Esophagus squamous epithelium (tissue), 4 donors: Measurements from ENCODE around the gene EHD2.
"Not testable (repeated sequence)": the region's sequence is repeated elsewhere in the genome, so short reads cannot be mapped to it uniquely, and the experiment has no call there.

ENCODE experiments used
- CTCF ChIP-seq, 6 experiments: fragments of 450-650 bp in 4 of 6; fragments of 200-600 bp in 2 of 6; sonication (generic) in 2 of 6; IDR thresholded peaks; one replicate each; pipeline ENCODE4 v1.5.1; 2016 to 2019; ENCODE audit warnings: antibody characterized with exemption in 6 of 6, mild to moderate bottlenecking in 4 of 6, moderate library complexity in 4 of 6
- POLR2A ChIP-seq, 4 donors: fragments of 450-650 bp; IDR thresholded peaks; one replicate each; pipeline ENCODE4 v1.6.1; 2017; ENCODE audit warnings: antibody characterized with exemption in 4 of 4, mild to moderate bottlenecking in 4 of 4, moderate library complexity in 3 of 4

GRCh38 chr19:47718415-47719046, 5.3 kb downstream of the EHD2 start:
- not testable (repeated sequence) for TF ChIP-seq CTCF, POLR2A (IDR thresholded peaks at IDR 0.05)
